Measurements from ENCODE around the gene AIG1.
"Not testable (repeated sequence)": the region's sequence is repeated elsewhere in the genome, so short reads cannot be mapped to it uniquely, and the experiment has no call there.

The AIG1 gene

DNA sequence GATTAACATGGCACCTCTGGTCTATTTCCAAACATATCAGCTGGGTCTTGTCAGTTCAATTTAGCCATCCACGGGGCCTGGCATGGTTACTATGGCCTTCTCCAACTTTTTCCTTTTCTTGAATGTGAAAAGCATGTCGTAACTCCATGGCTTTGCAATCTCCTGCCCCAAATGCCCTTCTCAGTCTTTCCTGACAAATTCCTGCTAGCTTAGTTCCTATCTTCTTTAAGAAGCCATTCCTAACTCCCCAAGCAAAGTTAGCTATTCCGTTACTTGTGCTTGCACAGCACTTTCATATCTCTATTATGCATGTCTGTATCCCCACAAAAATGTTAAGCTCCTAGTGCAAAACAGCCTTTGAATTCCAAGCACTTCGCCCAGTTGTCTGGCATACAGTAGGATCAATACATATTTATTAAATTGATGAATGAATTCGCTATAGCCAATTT is 105.6 kb downstream of the AIG1 start:
- no peak for DNase-seq

DNA sequence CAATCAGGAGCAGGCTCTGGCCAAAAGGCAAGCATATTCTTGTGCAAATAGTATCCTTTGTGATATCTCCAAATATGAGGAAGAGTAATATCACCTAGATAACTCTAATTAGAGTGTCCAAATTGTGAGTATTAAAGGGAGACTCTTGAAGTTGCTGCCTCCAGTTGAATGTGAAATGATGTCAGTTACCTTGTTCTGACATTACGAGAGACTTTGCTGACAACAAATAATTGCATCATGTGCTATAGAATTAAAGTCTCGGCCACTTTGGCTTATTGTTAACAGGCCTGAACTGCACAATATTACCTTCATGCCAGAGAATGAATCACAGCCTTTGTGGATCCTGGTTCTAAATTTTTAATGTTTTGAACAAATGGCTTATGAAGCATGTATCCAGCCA is 106.5 kb downstream of the AIG1 start:
- no peak for DNase-seq

DNA sequence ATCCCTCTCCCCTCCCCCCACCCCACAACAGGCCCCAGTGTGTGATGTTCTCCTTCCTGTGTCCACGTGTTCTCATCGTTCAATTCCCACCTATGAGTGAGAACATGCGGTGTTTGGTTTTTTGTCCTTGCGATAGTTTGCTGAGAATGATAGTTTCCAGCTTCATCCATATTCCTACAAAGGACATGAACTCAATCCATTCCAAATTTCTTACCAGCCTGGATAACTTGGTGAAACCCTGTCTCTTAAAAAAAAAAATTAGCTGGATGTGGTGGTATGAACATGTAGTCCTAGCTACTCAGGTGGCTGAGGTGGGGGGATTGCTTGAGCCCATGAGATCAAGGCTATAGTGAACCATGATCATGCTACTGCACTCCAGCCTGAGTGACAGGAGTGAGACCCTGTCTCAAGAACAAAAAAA is 107.7 kb downstream of the AIG1 start:
- DNase-seq: not testable (repeated sequence)

DNA sequence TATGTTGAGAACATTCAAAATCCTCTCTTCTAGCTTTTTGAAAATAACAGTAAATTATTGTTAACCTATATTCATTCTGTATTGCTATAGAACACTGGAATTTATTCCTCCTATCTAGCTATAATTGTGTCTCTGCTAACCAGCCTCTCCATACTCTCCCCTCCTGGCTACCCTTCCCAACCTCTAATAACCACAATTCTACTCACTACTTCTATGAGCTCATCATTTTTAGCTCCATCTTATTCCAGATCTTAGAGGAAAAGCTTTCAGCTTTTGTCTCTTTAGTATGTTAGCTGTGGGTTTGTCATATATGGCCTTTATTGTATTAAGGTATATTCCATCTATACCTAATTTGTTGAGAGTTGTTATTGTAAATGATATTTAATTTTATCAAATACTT is 108.8 kb downstream of the AIG1 start:
- no peak for DNase-seq

DNA sequence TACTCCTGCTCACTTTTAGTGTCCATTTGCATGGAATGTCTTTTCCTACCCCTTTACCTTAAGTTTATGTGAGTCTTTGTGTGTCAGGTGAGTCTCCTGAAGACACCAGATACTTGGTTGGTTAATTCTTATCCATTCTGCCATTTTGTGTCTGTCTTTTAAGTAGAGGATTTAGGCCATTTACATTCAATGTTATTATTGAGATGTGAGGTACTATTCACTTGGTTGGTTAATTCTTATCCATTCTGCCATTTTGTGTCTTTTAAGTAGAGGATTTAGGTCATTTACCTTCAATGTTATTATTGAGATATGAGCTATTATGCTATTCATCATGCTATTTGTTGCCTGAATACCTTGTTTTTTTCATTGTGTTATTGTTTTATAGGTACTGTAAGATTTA is 113.8 kb downstream of the AIG1 start:
- no peak for DNase-seq

DNA sequence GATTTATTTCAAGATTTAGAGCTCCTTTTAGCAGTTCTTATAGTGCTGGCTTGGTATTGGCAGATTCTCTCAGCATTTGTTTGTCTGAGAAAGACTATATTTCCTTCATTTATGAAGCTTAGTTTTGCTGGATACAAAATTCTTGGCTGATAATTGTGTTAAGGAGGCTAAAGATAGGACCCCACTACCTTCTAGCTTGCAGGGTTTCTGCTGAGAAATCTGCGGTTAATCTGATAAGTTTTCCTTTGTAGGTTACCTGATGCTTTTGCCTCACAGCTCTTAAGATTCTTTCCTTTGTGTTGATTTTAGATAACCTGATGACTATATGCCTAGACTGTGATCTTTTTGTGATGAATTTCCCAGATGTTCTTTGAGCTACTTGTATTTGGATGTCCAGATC is 114.3 kb downstream of the AIG1 start:
- no peak for DNase-seq

DNA sequence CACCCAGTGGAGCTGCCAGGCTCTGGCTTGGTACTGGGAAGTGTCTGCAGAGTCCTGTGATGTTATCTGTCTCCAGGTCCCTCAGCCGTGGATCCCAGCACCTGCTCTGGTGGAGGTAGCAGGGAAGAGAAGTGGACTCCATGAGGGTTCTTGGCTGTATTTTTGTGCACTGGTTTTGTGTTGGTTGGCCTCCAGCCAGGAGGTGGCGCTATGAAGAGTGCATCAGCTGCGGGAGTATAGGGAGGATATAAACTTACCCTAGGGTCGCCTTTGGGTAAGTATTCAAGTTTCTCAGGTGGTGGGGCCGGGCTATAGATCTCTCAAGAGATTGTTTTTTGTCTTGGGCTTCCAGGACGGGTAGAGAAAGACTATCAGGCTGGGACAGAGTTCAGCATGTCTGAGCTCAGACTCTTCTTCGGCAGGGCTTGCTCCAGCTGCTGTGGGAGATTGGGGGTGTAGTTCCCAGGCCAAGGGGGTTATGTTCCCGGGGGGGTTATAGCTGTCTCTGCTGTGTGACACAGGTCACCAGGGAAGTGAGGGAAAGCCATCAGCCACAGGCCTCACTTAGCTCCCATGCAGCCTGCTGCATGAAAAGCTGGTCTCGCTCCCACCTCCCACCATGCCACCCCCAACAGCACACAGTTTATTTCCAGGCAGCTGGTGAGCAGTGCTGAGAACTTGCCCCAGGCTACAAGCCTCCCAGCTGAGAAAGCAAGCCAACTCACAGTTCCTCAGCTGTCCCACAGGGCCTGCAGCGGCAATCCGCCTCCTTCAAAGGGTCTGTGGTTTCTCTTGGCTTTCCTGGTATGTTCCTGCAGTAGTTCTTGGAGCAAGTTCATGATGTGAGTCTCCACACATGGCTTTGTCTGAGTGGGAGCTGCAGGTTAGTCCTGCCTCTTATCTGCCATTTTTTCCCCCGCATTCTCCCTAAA is 115.7 kb downstream of the AIG1 start:
- no peak for DNase-seq

DNA sequence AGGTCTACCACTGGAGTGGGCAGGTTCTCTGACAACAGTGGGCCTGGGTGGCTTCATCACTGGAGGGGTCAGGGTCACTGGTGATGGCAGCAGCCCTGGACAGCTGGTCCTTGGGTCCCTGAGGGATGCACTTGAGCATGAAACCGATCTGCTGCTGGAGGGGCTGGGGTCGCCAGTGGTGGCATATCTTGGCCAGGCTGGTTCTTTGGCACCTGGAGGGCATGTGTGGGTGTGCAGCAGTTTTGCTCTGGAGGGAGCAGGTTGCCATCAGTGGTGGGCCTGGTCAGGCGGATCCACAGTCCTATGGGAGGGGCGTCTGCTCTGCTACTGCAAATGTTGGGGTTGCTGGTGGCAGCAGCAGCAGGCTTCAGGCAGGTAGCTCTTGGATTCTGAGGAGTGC is 117.0 kb downstream of the AIG1 start:
- DNase-seq: no peak

DNA sequence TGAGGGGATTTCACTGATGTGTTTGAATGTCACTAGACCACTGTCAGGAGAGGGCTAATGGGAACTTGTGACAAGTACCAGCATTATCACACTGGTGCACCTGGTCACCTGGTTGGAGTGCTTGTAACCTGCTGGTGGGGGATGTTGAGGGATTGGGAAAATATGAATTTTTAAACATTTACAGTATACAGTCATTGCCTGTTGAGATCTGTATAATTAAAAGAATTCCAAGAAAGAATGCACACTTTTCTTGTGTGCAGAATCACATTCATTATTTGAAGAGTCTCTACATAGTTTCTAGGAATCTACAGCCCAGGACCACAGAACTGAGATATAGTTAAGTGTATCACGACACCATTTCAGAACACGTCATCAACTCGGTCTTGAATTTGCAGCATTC is 118.4 kb downstream of the AIG1 start:
- DNase-seq: no peak

DNA sequence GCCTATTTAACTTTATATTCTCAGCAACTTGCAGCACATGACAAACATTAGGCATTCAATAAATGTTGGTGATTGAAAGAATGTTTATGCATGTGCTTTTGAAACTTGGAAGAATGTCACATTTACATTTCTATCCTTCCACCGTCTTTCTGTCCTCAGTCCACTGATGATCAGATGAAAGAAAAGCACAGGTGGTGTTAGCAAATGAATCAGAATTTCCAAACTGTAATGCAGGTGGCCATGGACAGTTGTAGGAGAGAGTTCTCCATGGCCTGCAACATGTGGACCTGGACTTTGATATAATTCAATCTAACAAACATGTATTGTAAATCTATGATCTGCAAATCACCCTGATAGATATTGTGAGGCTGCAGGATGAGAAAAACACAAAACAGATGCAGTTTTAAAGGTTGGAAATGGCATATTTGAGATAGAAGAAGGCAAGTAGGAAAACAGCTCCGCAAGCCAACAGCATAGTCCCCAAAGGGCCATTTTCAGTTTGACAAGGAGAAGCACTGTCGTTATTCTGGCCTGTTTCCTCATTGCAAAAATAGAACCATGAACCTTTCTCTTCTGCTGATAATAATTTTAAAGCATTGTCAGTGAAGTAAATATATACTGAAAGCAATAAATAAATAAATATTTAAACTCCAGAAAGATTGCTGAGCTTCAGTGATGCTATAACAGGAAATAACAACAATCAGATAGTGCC is 119.4 kb downstream of the AIG1 start:
- DNase-seq: no peak

DNA sequence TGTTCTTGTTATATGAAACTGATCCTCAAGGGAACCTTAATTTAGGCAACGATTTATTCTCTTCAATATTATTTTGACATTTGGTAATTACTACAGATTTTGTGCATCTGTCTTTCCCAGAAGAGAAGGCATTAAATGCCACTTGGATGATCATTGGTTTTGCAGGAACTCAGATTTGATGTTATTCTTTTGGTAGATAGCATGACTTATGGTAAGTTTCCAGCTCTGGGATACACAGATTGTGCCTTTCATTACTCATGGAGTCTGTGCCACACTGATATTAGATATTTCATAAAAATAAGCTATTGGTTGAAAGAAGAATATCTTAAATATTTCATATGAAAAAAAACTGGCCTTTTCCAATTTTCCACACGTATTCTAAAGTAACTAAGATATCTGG is 120.1 kb downstream of the AIG1 start:
- no peak for DNase-seq

DNA sequence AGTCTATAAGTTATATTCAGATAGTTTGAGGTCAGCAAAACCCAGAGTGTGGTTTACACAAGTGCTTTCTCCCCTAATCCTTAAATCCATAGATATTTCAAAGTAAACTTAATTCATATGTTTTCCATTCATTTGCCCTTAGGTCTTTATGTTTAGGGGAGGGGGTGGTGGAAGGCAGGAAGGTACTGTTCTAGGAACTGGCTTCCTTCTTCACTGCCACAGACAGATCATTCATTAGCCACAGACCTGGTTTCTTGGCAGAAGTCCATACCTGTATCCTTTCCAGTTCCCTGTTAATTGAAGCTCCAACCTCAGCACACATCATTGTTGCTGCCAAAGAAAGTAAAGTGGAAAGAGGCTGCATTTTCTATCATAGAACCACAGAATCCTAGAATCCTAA is 123.0 kb downstream of the AIG1 start:
- DNase-seq: no peak

DNA sequence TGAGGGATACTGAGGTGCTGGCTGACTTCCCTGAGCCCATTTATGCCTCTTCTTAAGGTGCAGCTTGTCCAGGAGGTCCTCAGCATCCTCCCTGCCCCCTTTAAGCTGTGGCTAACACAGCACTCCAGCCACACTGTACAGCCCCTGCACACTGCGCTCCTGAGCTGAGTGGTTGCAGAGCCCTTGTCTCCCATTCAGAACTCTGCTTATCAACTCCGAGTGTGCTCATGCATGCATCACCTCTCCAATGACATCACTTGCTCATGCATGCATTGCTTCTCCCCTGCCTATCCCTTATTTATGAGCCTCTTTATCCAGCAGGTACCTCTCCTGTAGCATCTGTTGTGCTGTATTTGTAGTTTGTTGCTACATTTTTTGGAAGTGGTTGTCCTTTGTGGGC is 124.6 kb downstream of the AIG1 start:
- DNase-seq: no peak

DNA sequence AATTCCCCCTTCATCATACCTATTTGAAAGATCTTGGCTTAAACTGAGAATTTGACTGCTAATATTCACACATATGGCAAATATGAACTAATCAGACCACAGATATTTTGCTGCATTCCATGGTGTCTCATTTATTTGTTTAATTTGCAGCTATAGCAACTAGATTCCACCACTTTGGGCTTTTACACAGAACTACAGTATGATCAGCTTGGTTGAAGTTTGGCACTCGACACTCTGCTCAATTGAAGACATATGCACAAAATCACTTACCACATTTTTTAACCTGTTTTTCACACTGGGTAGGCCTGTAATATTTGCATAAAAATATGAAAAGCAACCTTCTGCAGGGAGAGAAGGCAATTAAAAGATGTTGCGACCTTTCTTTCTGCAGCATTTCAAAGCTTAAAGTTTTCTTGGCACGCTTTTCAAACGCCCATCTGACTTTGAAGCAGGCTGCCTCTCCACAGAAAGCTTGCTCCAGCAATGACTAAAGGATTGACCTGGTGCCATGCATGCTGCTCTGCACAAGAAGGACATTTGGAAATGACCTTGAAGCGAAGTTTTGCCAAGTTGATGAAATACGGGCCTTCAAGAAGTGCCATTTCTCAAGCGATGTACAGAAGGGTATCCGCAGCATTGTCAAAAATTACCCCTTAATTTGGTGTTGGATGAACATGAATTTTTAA is 126.7 kb downstream of the AIG1 start:
- DNase-seq: no peak

DNA sequence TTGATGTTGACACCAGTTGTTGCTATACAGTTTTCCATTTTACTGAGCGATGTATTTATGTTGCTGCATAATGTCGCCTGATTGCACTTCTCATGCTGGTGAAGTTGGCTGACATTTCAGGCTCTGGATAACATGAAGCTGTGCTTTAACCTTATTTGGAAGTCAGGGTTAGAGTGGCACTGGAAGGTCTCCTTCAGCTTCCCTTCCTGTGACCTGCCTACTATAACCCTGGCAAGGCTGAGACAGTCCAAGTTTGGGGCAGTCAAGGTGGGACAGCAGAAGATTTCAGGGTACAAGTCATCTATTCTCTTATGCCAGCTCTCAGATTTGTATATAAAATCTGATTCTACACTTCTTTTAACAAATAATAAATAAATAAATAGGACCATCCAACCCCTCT is 127.6 kb downstream of the AIG1 start:
- no peak for DNase-seq

DNA sequence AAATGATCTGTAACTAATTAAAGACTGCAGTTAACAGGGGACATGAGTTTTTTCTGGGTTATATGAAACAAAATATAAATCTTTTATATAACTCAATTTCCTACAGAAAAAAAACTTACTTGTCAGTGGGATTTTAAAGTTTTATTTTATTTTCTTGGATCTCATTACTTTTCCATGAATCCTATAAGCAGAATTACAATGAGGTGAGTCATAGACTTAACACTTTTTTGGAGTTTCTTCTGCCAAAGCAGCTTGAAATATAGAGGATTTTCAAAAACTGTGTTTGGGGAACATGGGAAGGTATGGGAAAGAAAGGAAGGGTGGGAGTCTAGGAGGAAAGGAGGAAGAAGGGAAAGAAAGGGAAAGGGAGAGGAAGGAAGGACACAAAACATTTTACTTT is 130.7 kb downstream of the AIG1 start:
- no peak for DNase-seq

DNA sequence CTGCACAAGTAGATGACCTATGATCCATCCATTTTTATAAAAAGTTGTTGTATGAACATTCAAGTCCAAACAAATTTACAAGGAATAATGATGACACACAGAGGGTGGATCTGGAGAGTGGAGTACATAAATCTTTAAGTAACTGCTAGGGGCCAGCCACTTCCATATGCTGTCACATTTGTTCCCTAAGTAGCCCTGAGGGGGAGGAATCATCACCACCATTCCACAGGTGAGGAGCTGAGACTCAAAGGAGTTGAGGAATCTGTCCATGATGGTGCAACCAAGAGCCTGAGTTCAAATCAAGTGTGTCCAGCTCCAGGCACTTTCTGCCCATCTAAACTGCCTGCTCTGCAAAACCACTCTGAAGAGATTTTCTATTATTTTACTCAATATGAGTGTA is 132.1 kb downstream of the AIG1 start:
- no peak for DNase-seq

DNA sequence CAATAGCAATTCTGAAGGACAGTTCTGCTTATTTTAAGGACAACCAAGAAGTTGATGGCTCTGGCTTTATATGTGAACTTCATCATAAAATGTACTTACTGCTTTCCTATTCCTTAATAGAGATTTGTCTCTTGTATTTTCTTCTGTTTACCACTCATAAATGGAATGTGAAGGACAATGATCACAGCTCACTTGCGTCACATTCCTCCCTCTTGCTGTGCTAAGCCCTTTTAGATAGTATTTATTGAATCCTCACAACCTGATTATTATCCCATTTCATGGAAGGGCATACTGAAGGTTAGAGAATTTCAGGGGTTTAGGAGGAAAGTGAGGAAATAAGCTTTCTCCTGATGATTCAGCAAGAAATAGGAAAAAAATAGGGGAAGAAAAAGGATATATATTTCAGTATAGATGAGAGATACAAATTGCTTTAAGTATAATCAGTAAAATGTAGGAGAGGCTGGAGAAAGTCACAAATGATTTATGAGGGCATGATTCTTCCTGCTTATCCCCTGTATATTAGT is 132.9 kb downstream of the AIG1 start:
- DNase-seq: no peak

DNA sequence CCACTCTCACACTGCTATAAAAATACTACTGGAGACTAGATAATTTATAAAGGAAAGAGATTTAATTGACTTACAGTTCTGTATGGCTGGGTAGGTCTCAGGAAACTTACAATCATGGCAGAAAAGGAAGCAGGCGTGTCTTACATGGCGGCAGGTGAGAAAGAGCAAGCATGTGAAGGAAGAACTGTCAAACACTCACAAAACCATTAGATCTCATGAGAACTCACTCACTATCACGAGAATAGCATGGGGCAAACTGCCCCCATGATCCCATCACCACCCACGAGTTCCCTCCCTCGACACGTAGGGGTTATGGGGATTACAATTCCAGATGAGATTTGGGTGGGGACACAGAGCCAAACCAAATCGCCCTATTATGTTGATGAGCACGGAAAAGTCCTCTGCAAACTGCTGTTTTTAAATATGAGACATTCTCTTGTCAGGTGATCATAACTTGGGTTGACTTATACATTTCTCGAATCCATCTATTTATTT is 133.5 kb downstream of the AIG1 start:
- no peak for DNase-seq

DNA sequence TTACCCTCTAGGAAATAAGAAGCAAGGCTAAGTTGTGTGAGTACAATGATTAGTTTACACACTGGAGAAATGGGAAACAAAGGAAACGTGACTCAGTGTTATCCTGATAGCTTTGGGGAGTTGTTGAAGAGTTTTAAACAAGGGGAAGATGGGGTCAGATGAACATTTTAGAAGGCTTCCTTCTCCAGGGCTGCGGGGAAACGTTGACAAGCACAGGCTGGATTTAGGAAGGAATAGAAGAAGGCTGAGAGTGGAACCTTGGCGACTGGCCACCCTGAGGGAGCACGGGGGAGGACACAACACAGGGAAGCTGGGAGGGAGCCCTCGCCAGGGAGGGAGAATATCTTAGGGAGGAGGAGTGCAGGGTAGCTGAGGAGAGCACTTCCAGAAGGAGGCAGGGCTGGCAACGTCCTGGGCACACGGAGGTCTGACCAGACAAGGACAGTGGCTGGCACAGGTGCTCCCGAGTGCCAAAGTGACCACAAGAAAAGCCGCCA is 134.7 kb downstream of the AIG1 start:
- no peak for DNase-seq

DNA sequence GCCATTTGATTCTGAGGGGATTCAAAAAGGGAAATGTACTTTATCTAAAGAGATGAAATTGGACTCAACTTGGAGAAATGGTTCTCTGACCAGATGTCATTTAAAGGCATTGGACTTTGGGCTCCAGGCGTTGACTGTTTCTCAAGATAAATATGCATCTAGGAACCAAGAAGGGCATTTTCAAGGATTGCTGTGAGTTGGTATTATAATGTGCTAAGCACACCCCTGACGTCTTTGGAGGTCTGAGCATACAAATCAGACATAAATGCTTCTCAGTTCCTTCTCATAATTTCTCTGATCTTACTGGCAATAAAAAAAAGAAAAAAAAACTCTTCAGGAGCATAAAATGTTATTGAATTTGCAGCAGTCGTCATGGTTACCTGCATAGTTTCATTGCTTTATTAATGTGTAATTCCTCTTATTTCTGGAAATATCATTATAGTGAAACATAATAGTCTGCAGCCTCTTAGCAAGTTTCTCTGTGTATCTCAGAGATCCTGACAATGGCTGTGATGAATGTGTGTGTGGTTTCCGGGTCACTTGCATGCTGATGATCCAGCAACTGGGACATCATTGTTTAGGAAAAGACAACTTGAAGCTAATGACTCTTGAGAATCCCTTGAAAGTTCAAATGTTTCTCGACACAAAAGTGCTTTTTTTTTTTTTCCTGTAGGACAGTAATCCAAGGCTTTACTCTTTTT is 136.0 kb downstream of the AIG1 start:
- DNase-seq: no peak

DNA sequence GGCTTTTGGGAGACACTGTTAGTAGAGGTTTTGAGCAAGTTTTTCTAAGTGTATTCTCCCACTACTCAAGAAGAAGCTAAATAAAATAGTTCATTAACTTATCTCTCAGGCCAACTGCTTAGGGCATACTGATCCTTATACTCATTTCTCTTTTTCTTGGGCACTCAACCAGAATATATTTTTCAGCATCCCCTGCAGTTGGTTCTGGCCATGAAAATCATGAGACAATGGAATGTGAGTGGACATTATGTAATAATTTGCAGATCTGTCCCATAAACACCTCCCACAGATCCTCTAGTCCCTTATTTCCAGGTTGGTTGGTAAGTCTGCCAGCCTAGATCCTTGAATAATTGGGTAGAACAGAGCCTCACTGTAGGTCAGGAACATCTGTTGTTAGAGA is 136.7 kb downstream of the AIG1 start:
- no peak for DNase-seq

Data from inflammatory macrophage (primary cell).